SH-SY5Y (cell line): ENCODE data around the gene CDC42BPB.

Experiments used
- GATA2 ChIP-seq: IDR thresholded peaks from 2 replicates; pipeline ENCODE4 v1.6.1; 2011; ENCODE audit warnings: mild to moderate bottlenecking, low read depth, low read length
- GATA3 ChIP-seq: IDR thresholded peaks from 2 replicates; pipeline ENCODE4 v1.6.1; 2011; ENCODE audit warnings: low read depth, mild to moderate bottlenecking, low read length, moderate library complexity

DNA sequence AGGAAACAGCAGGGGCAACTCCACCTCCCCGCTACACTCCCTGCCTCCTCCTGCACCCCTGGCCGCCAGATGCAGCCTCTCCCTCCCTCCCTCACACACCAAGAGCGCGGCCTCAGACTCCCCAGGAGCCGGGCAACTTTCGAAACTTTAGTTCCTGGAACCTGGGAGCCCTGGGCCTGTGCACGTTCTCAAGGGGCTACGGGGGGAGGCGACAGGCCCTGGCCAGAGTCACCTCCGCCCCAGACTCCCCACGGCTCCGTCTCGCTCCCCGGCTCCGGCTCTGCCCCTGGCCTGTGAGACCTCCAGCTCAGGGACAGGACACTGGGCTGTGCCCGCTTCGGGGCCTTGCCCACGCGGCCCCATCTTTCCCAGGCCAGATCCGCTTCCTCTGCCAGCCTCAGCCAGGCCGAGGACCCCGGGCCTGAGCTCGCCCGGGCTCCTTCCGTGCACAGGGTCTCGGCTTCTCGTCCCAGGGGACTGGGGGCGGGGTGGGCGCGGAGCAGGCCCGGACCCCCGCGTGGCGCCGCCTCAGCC is 129.4 kb downstream of the CDC42BPB start:
- TF ChIP-seq GATA2 (no peak), GATA3 (no peak)
